Astrocyte (in vitro differentiated cells and primary cell): ENCODE results near the gene PNPLA2. TPM values are rescaled to one million over a fixed set of nuclear protein-coding genes. Genes with fewer than 3 reads are reported as not detected.
A peak's percentile ranks its signal among the peaks of the same experiment; 100 is the strongest.

Experiments used
- DNase-seq: peaks from one replicate; pipeline ENCODE4 v3.0.0-alpha.2; 2010; ENCODE audit warnings: low read depth
- FAIRE-seq: peaks from 2 replicates; lab custom pipeline; 2011; peaks lifted over from hg19 to GRCh38; lab: Jason Lieb, UNC
- H2AFZ ChIP-seq: 2 replicates; pipeline ENCODE4 v1.6.0; 2012; ENCODE audit warnings: low read depth, low read length, inconsistent platforms
- H3K27ac ChIP-seq: 2 replicates; pipeline ENCODE4 v1.5.1; 2011; ENCODE audit warnings: low read depth, low read length, inconsistent platforms
- H3K27me3 ChIP-seq: 2 replicates; pipeline ENCODE4 v1.6.0; 2011; ENCODE audit warnings: low read length, inconsistent platforms; ENCODE audit not compliant: insufficient read depth
- H3K36me3 ChIP-seq: 2 replicates; pipeline ENCODE4 v1.5.1; 2011; ENCODE audit warnings: low read length, inconsistent platforms; ENCODE audit not compliant: insufficient read depth
- H3K4me1 ChIP-seq: 2 replicates; pipeline ENCODE4 v1.5.1; 2011; ENCODE audit warnings: low read length, inconsistent platforms; ENCODE audit not compliant: insufficient read depth
- H3K4me2 ChIP-seq: 2 replicates; pipeline ENCODE4 v1.6.0; 2012; ENCODE audit warnings: low read length, inconsistent platforms
- H3K4me3 ChIP-seq: 2 replicates; pipeline ENCODE4 v1.5.1; 2011; ENCODE audit warnings: low read depth, mild to moderate bottlenecking, low read length, inconsistent platforms; ENCODE audit not compliant: insufficient read depth
- H3K79me2 ChIP-seq: 2 replicates; pipeline ENCODE4 v1.6.0; 2012; ENCODE audit warnings: mild to moderate bottlenecking, low read length, inconsistent platforms; ENCODE audit not compliant: insufficient read depth
- H3K9ac ChIP-seq: 2 replicates; pipeline ENCODE4 v1.6.0; 2012; ENCODE audit warnings: mild to moderate bottlenecking, low read length, inconsistent platforms
- H3K9me3 ChIP-seq: 2 replicates; pipeline ENCODE4 v1.5.1; 2012; ENCODE audit warnings: low read depth, mild to moderate bottlenecking, low read length, inconsistent platforms; ENCODE audit not compliant: insufficient read depth
- H4K20me1 ChIP-seq: 2 replicates; pipeline ENCODE4 v1.6.0; 2012; ENCODE audit warnings: low read length, inconsistent platforms; ENCODE audit not compliant: insufficient read depth
- H3K27ac Mint-ChIP-seq: one replicate; pipeline ENCODE4 v1.8.0; 2021; ENCODE audit warnings: mild to moderate bottlenecking, mixed read lengths; ENCODE audit not compliant: unreplicated experiment
- H3K27me3 Mint-ChIP-seq: one replicate; pipeline ENCODE4 v1.8.0; 2021; ENCODE audit warnings: low read depth, mixed read lengths; ENCODE audit not compliant: unreplicated experiment
- H3K36me3 Mint-ChIP-seq: one replicate; pipeline ENCODE4 v1.8.0; 2021; ENCODE audit warnings: low read depth, mixed read lengths; ENCODE audit not compliant: unreplicated experiment
- H3K4me1 Mint-ChIP-seq: one replicate; pipeline ENCODE4 v1.8.0; 2021; ENCODE audit warnings: low read depth, mixed read lengths; ENCODE audit not compliant: unreplicated experiment
- H3K4me3 Mint-ChIP-seq: one replicate; pipeline ENCODE4 v1.8.0; 2021; ENCODE audit warnings: mild to moderate bottlenecking, moderate library complexity, mixed read lengths; ENCODE audit not compliant: unreplicated experiment
- H3K9me3 Mint-ChIP-seq: one replicate; pipeline ENCODE4 v1.8.0; 2021; ENCODE audit warnings: mild to moderate bottlenecking, mixed read lengths; ENCODE audit not compliant: unreplicated experiment
- EZH2 ChIP-seq: IDR thresholded peaks from 2 replicates; pipeline ENCODE4 v1.6.1; 2012; ENCODE audit warnings: mild to moderate bottlenecking, low read length, inconsistent platforms; ENCODE audit not compliant: insufficient read depth
- total RNA-seq: library from RNA; stranded (reverse); gene quantifications from 2 replicates; pipeline ENCODE4 v1.2.1, GENCODE V29; 2021
- TF ChIP-seq, protein P1 (sequence below): IDR thresholded peaks from 2 replicates; pipeline ENCODE4 v1.5.1; 2011; ENCODE audit warnings: low read depth, mild to moderate bottlenecking, inconsistent platforms, low read length, moderate library complexity; ENCODE audit not compliant: insufficient read depth

The PNPLA2 gene
- total RNA-seq, 1 donor from 2014 or later: 46.8 TPM

DNA sequence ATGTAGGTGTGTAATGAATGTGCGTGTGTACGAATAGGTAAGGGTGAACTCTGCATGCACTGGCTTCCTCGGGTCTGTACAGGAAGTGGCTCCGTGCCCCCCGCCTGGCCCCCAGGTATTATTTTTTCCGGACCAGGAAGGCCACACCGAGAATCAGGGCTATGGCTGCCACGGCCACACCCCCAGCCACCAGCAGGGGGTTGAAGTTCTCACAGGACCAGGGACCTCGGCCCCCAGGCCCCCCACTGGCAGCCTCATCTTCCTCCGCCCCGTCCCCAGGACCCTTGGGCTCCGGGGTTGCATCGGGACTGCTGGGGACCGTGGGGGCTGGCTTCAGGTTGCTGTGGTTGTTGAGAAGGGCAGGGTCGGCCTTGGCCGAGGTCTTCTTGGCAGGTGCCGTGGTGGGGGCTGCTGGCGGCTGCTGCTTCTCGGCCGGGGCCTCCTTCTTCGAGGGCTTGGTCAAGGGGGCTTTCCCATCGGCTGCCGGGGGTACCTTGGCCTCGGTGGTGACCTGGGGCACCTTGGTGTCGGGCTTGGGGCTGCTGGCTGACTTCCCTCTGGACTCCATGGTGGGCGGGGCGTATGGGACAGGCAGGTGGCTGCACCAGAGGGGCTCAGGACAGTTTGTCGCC lies 30.6 kb upstream of the PNPLA2 start:
- Histone ChIP-seq H3K4me1 (peaks cover 9% of the 10 kb centered on the region), H3K79me2 (no peaks in the 10 kb centered on the region), H3K4me2 (no peak overlapping the region), H2AFZ (no peak overlapping the region), H4K20me1 (peaks cover 21% of the 10 kb centered on the region), H3K27me3 (no peaks in the 10 kb centered on the region), H3K36me3 (no peaks in the 10 kb centered on the region), H3K27ac (no peak overlapping the region), H3K9me3 (no peaks in the 10 kb centered on the region), H3K9ac (no peak overlapping the region), H3K4me3 (no peak overlapping the region)
- TF ChIP-seq, protein P1, sequence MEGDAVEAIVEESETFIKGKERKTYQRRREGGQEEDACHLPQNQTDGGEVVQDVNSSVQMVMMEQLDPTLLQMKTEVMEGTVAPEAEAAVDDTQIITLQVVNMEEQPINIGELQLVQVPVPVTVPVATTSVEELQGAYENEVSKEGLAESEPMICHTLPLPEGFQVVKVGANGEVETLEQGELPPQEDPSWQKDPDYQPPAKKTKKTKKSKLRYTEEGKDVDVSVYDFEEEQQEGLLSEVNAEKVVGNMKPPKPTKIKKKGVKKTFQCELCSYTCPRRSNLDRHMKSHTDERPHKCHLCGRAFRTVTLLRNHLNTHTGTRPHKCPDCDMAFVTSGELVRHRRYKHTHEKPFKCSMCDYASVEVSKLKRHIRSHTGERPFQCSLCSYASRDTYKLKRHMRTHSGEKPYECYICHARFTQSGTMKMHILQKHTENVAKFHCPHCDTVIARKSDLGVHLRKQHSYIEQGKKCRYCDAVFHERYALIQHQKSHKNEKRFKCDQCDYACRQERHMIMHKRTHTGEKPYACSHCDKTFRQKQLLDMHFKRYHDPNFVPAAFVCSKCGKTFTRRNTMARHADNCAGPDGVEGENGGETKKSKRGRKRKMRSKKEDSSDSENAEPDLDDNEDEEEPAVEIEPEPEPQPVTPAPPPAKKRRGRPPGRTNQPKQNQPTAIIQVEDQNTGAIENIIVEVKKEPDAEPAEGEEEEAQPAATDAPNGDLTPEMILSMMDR: no peak
- TF ChIP-seq EZH2: no peak
- DNase-seq (no peak), FAIRE-seq (no peak)
- H3K27me3 Mint-ChIP-seq: no peaks in the 10 kb centered on the region
- H3K36me3 Mint-ChIP-seq: no peaks in the 10 kb centered on the region
- H3K9me3 Mint-ChIP-seq: no peaks in the 10 kb centered on the region
- no peak overlapping the region for H3K4me3 Mint-ChIP-seq
- no peak overlapping the region for H3K27ac Mint-ChIP-seq
- peaks cover 6% of the 10 kb centered on the region for H3K4me1 Mint-ChIP-seq

DNA sequence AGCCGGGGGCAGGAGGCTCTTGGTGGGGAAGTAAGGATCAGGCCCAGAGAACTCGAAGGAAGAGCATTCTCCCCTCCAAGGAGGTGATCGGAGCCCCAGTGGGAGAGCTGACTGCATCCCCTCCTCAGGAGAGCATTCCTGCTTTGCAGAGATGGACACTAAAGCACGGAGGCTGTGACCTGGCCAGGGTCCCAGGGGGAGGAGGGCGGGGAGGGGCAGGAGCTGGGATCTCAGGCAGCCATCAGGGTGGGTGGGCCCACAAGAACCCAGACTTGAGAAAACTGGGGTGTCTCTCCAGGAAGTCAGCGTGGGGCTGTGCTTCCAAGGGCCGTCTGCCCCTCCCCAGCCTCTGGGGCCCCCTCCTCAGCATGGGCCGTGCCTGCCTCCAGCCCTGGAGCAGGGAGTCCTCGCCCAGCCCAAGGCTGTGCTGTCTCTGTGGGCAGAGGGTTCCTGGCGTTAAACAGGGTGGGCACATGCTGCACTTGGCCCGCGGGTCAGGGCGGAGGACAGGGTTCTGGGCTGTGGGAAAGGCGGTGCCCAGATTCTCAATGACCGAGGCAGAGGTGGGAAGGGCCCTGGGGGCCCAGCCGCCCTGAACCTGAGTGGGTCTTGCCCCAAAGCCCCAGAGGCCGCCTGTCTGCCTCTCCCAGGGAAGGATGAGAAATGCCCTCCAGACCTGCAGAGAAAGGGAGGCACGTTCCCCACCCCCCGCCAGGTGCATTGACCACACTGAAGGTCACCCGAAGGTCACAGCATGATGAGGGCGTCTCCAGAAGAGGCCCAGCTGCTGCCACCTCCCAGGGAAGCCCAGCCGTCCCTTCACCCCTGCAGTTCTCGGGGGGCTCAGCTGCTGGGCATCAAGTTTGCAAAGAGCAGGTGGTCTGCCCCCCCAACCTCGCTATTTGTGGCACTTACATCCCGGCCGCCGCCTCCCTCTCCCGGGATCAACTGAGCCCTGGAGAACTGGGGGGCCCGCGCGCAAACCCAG lies 29.5 kb upstream of the PNPLA2 start:
- Histone ChIP-seq H3K27me3 (no peaks in the 10 kb centered on the region), H2AFZ (no peak overlapping the region), H3K4me1 (no peaks in the 10 kb centered on the region), H3K9ac (no peak overlapping the region), H3K27ac (no peak overlapping the region), H3K4me3 (peak overlapping the region; percentile 23), H4K20me1 (peaks cover 22% of the 10 kb centered on the region), H3K9me3 (no peaks in the 10 kb centered on the region), H3K36me3 (no peaks in the 10 kb centered on the region), H3K79me2 (no peaks in the 10 kb centered on the region), H3K4me2 (peak overlapping the region; percentile 55)
- Mint-ChIP-seq H3K36me3 (peaks cover 2% of the 10 kb centered on the region), H3K4me3 (no peak overlapping the region), H3K4me1 (no peaks in the 10 kb centered on the region), H3K9me3 (no peaks in the 10 kb centered on the region), H3K27ac (peak overlapping the region; percentile 18), H3K27me3 (no peaks in the 10 kb centered on the region)
- TF ChIP-seq, protein P1: no peak
- DNase-seq (no peak), FAIRE-seq (no peak)
